Measurements from ENCODE around the gene PRDX2.

The PRDX2 gene

DNA sequence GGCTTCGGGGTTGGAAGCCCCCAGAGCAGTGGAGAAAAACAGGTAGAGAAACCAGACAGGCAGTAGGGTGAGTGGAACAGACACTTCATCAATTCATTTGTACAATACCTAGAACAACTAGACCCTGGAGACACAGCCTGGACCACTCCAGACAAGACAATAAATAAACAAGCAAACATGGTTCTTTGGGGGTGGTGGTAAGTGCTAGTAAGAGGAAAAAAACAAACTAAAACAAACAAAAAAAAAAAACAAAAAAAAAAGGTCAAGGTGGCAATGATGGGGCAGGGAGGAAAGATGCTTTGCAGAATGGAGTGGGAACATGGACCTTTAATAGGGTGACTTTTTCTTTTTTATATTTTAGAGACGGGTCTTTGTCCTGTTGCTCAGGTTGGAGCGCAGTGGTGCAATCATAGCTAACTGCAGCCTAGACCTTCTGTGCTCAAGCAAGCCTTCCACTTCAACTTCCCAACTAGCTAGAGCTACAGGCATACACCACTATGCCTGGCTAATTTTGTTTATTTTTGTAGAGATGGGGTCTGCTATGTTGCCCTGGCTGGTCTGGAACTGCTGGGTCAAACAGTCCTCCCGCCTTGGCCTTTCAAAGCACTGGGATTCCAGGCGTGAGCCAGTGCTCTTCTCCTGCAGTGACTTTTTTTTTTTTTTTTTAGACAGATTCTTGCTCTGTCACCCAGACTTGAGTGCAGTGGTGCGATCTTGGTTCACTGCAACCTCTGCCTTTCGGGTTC lies 7.2 kb downstream of the PRDX2 start:
- peak overlapping the region; percentile 90 for H3K4me3 ChIP-seq (ENCODE audit: low read depth, low read length)
- no peak for DNase-seq (ENCODE audit: low read depth)

DNA sequence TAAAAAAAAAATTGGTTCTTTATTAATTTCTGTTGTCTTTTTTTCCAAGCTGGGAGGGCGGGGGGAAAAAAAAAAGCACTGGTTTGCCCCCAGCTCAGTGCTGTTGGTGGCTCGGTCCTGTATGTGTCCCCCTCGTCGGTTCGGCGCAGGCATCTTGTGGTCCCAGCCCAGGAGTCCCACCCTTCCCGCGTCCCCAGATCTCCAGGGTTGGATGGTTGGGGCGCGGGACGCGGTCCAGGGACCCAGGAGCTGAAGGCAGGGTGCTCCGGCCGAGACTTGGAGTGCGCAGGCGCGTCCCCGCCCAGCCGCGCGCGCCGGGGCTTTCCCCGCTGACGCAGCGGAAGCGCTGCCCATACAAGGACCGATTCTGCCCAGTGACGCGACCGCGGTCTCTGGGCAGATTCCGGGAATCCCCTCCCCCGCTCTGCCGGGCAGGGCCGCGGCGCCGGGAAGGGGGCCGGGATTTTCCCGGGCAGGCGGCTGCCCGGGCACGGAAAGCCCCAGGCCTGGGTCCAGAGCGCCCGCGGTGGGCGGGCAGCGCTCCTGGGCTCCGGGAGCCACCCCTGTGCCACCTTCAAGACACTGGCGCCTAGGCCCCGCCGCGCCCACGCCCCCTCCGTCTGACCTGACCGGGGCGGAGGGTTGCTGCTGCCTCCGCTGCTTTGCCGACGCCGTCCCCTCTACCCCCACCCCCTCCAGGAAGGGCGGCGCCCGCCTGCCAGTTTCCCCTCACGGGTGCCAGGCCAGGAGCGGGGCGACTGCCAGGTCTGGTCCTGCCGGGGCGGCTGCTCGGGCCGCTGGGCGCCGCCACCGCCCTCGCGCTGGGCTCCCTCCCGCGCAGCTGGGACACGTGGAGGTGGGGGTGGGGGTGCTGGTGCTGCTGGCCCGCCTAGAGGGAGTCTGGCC lies 8.1 kb downstream of the PRDX2 start:
- DNase-seq (ENCODE audit: low read depth): peak; percentile 76

DNA sequence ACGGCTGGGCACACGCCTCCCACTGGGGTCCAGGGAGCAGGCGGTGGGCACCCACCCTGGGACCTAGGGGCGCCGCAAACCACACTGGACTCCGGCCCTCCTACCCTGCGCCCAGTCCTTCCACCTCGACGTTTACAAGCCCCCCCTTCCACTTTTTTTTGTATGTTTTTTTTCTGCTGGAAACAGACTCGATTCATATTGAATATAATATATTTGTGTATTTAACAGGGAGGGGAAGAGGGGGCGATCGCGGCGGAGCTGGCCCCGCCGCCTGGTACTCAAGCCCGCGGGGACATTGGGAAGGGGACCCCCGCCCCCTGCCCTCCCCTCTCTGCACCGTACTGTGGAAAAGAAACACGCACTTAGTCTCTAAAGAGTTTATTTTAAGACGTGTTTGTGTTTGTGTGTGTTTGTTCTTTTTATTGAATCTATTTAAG lies 8.7 kb downstream of the PRDX2 start:
- peak overlapping the region; percentile 90 for H3K4me3 ChIP-seq (ENCODE audit: low read depth, low read length)
- no peak for DNase-seq (ENCODE audit: low read depth)

More for the DNA sequence above, 8.1 kb downstream of the PRDX2 start:
- peak overlapping the region; percentile 90 for H3K4me3 ChIP-seq (ENCODE audit: low read depth, low read length)

DNA sequence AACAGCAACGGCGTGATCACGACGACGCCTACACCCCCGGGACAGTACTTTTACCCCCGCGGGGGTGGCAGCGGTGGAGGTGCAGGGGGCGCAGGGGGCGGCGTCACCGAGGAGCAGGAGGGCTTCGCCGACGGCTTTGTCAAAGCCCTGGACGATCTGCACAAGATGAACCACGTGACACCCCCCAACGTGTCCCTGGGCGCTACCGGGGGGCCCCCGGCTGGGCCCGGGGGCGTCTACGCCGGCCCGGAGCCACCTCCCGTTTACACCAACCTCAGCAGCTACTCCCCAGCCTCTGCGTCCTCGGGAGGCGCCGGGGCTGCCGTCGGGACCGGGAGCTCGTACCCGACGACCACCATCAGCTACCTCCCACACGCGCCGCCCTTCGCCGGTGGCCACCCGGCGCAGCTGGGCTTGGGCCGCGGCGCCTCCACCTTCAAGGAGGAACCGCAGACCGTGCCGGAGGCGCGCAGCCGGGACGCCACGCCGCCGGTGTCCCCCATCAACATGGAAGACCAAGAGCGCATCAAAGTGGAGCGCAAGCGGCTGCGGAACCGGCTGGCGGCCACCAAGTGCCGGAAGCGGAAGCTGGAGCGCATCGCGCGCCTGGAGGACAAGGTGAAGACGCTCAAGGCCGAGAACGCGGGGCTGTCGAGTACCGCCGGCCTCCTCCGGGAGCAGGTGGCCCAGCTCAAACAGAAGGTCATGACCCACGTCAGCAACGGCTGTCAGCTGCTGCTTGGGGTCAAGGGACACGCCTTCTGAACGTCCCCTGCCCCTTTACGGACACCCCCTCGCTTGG lies 9.3 kb downstream of the PRDX2 start:
- no peak for DNase-seq (ENCODE audit: low read depth)
- peak overlapping the region; percentile 90 for H3K4me3 ChIP-seq (ENCODE audit: low read depth, low read length)

DNA sequence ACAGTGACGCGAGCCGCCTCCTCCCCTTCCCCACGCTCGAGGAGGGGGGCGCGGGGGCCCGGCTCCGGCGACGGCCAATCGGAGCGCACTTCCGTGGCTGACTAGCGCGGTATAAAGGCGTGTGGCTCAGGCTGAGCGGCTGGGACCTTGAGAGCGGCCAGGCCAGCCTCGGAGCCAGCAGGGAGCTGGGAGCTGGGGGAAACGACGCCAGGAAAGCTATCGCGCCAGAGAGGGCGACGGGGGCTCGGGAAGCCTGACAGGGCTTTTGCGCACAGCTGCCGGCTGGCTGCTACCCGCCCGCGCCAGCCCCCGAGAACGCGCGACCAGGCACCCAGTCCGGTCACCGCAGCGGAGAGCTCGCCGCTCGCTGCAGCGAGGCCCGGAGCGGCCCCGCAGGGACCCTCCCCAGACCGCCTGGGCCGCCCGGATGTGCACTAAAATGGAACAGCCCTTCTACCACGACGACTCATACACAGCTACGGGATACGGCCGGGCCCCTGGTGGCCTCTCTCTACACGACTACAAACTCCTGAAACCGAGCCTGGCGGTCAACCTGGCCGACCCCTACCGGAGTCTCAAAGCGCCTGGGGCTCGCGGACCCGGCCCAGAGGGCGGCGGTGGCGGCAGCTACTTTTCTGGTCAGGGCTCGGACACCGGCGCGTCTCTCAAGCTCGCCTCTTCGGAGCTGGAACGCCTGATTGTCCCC lies 10.1 kb downstream of the PRDX2 start, which contains the start of gene JUNB:
JUNB (plus strand) TSS at position 142 of the 706 bp plus-strand sequence; CDS start at position 428, 286 bp downstream.
- H3K4me3 ChIP-seq (ENCODE audit: low read depth, low read length): peak within 1 kb of the TSS; percentile 90
- DNase-seq (ENCODE audit: low read depth): peak; percentile 91

DNA sequence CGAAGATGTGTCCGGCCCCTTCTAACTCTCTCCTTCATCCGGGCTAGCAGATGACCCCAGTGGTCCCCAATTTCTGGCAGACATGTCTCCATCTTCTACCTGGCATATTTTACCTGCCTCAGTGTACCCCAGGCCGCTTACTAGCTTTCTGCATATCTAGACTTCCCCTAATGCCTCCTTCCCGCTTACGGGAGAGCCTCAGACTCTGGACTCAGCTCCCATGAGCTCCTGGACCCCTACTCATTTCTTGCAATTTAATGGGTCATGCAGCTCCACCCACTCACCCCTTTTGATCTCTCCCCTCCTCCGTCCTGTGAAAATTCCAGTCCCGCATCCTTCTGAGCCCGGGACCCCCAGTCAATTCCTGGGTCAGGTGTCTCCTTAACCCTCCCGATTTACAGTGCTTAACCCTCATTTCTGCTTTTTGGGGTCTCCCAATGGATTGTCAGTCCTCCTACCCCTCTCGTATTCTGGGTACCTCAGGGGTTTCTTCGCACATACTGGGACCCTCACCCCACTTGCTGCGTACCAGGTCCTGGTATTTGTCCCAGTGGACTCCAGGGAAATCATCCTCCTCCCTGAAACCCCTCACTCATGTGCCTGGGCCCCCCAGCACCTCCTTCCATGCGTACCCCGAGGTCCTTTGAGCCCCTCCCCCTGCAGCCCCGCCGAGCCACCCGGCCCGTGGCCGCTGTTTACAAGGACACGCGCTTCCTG lies 10.8 kb downstream of the PRDX2 start:
- H3K4me3 ChIP-seq (ENCODE audit: low read depth, low read length): peak overlapping the region; percentile 90
- DNase-seq (ENCODE audit: low read depth): no peak

DNA sequence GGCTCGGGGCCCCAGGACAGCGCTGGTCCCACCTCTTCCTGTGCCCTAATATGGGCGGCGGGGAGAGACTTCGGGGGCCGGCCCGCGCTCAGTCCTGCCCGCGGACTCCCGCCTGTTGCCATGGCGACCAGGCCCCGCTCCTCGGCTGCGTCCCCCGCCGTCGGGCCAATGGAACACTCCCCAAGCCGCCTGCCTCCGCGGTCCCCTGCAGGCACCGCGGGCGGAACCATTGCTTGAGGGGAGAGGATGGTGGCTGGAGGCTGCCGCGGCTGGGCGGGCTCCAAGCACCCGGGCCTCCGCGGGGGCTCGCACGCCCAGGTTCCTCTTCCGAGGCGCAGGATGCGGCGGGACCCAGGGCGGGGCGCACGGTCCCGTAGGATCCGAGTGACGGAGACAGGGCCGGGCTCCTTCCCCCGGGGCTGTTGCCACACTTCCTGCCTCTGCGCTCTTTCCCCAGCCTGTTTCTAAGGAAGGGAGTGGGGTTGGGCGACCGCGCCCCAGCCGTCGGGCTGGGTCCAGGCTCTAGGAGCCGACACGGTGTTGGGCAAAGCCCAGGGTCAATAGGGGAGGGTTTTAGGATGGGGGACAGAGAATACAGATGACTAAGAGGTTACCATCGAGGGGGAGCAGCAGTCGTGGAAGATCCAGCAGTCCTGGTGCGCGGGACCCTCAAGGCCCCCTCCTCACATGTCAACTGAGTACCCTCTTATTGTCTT lies 11.5 kb downstream of the PRDX2 start:
- peak; percentile 88 for DNase-seq (ENCODE audit: low read depth)
- H3K4me3 ChIP-seq (ENCODE audit: low read depth, low read length): peak overlapping the region; percentile 90

DNA sequence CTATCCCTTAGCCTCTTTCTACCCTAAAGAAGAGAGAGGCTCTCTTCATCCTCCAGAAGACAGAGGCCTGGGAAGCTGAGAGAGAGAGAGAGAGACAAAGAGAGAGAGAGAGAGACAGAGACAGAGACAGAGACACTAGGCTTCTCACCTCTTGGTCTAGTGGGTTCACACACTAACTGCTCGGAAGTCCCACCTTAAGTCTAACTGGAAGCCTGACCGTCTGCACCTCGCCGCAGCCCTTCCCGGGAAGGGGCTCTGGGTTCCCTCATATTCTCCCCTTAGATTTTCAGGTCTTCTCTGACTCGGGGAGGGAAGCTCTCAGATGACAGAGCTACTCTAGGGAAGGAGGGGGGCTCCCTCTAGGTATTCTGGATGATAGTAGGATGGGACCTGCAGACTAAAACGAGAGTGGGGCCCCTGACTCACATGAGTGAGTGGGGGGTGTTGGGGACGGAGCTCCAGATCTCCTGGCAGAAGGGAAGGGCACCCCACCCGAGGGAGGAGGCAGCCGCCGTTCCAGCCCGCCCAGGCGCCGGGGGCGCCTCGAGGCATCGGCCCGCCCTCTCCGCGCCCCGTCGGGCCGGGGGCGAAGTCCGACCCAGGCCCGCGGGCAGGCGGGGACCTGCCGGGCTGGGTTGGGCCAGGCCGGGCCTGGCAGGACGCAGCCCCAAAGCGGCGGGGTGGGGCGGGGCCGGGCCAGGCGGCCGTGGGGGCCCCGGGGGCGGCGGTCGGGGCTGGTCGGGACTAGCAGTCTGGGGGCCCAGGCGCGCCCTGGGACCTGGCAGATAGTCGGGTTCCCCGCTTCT lies 12.3 kb downstream of the PRDX2 start:
- DNase-seq (ENCODE audit: low read depth): no peak

DNA sequence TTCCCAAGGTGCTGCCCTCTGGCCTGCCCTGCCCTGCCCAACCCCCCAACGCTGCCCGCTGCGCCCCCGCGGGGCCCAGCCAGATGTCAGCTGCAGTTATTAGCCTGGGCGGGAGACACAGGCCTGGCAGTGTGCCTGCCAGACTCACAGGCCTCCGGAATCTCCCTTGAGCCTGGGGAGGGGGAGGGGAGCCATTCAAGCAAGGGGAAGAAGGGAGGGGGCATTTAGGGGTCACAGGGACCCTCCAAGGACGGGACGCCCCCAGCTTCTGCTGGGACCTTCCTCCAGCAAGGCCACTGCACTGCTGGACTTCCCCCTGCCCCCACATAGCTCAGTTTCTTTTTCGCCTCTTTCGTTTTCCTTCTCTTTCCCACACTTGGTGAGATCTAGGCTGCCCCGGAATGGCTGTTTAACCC lies 12.9 kb downstream of the PRDX2 start:
- H3K4me3 ChIP-seq (ENCODE audit: low read depth, low read length): peak overlapping the region; percentile 90
- DNase-seq (ENCODE audit: low read depth): no peak

More for the DNA sequence above, 12.3 kb downstream of the PRDX2 start:
- peak overlapping the region; percentile 90 for H3K4me3 ChIP-seq (ENCODE audit: low read depth, low read length)

DNA sequence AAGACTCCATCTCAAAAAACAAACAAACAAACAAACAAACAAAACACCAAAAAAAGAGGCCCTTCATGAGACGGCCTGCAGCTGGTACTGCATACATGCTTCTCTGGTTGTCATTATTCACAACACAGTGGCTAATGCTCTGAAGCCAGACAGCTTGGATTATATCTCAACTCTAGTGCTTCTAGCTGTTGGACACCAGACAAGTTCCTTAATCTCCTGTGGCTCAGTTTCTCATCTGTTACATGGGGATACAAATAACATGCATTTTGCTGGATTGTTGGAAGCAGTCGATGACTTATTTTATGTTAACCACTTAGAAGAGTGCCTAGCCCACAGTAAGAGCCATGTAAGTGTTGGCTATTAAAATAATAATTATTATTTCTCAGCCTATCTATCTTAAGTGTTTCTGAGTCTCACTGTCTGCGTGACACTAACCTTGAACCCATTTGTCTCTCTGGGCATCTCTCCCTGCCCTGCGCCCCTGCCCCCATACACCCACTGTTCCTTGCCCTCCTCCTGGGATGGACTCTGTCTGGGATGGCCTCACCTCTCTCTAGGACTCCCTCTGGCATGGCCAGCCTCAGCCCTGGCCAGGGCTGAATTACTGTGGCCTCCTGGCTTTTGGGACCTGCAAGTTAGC lies 13.4 kb downstream of the PRDX2 start:
- no peak overlapping the region for H3K4me3 ChIP-seq (ENCODE audit: low read depth, low read length)
- no peak for DNase-seq (ENCODE audit: low read depth)

DNA sequence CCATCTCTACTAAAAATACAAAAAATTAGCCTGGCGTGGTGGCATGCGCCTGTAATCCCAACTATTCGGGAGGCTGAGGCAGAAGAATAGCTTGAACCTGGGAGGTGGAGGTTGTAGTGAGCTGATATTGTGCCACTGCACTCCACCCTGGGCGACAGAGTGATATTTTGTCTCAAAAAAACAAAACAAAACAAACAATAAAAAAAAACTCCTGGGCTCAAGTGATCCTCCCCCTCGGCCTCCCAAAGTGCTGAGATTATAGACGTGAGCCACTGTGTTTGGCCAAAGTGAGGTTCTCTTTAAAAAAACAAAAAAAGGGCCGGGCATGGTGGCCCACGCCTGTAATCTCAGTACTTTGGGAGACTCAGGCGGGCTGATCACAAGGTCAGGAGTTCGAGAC lies 14.1 kb downstream of the PRDX2 start:
- no peak for DNase-seq (ENCODE audit: low read depth)
- H3K4me3 ChIP-seq (ENCODE audit: low read depth, low read length): no peak overlapping the region

DNA sequence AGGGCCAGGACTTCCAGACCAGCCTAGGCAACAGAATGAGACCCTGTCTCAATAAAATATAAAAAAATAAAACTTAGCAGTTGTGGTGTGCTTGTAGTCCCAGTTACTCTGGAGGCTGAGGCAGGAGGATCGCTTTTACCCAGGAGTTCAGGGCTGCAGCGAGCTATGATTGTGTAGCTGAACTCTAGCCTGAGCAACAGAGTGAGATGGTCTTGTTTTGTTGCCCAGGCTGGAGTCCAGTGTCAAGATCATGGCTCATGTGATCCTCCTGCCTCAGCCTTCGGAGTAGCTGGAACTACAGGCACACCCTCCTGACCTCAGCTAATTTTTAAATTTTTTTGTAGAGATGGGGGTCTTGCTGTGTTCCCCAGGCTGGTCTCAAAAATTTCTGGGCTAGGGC lies 14.6 kb downstream of the PRDX2 start:
- H3K4me3 ChIP-seq (ENCODE audit: low read depth, low read length): no peak overlapping the region

DNA sequence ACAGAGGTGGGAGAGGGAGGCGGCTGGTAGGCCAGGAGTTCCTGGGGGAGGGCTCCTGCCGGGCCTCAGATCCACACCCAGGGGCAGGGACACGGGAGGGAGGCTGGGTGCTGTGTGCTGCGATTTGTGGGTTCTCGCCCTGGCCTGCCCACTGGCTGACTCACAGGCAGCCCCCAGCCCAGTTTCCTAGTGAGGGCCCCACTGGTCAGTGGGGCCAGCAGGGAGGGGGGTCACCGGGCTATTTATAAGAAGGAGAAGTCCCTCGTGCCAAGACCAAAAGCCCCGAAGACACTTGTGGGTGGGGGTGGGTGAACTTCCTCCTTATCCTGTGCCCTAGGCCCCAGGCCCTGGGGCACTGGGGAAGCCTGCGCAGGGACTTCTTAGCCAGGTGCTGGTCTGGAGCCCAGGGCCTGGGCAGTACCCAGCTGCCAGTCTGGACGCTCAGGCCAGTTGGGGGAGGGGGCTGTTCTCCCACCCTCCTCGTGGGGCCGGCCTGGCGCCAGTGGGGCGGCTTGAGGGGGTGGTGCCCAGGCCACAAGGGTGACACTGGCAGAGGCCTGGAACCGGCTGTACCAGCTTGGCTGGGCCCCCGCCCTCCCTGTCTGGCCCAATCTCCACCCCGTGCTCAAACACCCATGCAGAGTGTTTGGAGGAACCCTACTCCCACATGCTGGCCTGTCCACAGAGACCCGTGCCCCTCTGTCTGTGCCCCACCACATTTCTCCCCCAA lies 15.3 kb downstream of the PRDX2 start:
- no peak for DNase-seq (ENCODE audit: low read depth)
- H3K4me3 ChIP-seq (ENCODE audit: low read depth, low read length): no peak overlapping the region

More for the DNA sequence above, 14.6 kb downstream of the PRDX2 start:
- no peak for DNase-seq (ENCODE audit: low read depth)

DNA sequence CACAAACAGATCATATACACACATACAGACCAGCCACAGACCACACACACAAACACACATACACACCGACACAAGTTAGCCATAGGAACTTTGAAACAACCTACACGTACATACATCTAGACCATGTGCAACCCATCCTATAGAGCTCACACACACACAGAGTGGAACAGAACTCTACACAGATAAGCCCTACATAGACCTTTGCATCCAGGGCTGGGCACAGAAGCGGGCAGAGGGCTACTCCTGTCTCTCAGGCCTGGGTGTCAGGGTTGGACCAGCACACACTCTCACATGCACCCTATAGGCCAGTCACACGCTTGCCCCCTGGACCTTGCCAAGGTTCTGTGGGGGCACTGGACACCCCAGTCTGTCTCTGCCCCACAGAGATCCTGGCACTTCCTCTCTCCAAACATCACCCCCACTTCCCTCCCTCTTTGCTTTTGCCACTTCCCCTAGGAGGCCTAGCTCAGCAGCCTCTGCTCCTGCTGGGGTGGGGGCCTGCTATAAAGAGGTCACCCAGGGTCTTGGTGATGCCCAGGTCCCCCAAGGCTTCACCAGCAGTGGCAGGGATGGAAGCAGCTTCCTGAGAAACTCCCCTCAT lies 16.1 kb downstream of the PRDX2 start:
- no peak for DNase-seq (ENCODE audit: low read depth)
- H3K4me3 ChIP-seq (ENCODE audit: low read depth, low read length): no peak overlapping the region

DNA sequence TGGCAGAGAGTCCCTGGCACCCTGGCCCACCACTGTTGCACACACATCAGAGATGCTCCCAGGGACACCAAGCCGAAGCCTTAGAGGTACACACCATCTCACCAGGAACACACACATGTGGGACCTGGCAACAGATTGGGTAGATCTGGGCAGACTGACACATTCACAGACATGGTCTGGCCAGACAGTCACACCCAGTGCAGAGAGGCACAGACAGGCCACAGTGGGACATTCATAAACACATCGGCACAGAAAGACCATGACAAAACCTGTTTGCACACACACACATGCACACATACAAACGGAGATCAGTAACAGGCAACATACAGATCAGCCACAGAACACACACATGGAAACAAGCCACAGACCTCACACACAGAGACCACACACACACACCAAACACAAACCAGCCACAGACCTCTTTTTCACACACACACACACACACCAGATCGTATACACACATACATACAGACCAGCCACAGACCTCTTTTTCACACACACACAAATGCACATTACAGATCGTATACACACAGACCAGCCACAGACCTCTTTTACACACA lies 16.6 kb downstream of the PRDX2 start:
- DNase-seq (ENCODE audit: low read depth): no peak
- H3K4me3 ChIP-seq (ENCODE audit: low read depth, low read length): no peak overlapping the region
